Measurements from ENCODE around the gene SSC5D.

SSC5D gene

GRCh38 chr19:55536366-55536765 lies 48.1 kb downstream of the SSC5D start:
- H3K4me1 ChIP-seq (ENCODE audit: control insufficient read depth, insufficient read depth, low read length), result peaks cover 4% of the 10 kb centered on the region
- H3K4me3 ChIP-seq (ENCODE audit: low read depth, low read length), result no peak overlapping the region
- no peak overlapping the region for H3K27ac ChIP-seq (ENCODE audit: low read depth, low read length)
- H3K27me3 ChIP-seq (ENCODE audit: control insufficient read depth, insufficient read depth, low read length), result no peaks in the 10 kb centered on the region
- H3K36me3 ChIP-seq (ENCODE audit: control insufficient read depth, insufficient read depth, low read length), result no peaks in the 10 kb centered on the region
- no peaks in the 10 kb centered on the region for H3K9me3 ChIP-seq (ENCODE audit: control insufficient read depth, insufficient read depth, low read length)
- no peak overlapping the region for H3K9ac ChIP-seq (ENCODE audit: low read depth, low read length)

- Histone ChIP-seq H3K9me3 (ENCODE audit: control insufficient read depth, insufficient read depth, low read length) (no peaks in the 10 kb centered on the region), H3K9ac (ENCODE audit: low read depth, low read length) (no peak within 1 kb of the TSS), H3K4me3 (ENCODE audit: low read depth, low read length) (peak within 1 kb of the TSS; percentile 39; the same call in 1 of the 2 replicates), H3K36me3 (ENCODE audit: control insufficient read depth, insufficient read depth, low read length) (no peaks in the 10 kb centered on the region), H3K27me3 (ENCODE audit: control insufficient read depth, insufficient read depth, low read length) (no peaks in the 10 kb centered on the region), H3K4me1 (ENCODE audit: control insufficient read depth, insufficient read depth, low read length) (peaks cover 4% of the 10 kb centered on the region), H3K27ac (ENCODE audit: low read depth, low read length) (peak within 1 kb of the TSS; percentile 76)
Observed at GRCh38 chr19:55536951-55537740, 48.9 kb downstream of the SSC5D start, which contains the start of gene SBK2. Gene SBK2 (minus strand): TSS chr19:55537133. CDS start chr19:55536294, 839 bp downstream.

GRCh38 chr19:55537741-55538111 lies 49.5 kb downstream of the SSC5D start:
- H3K9ac ChIP-seq (ENCODE audit: low read depth, low read length), result no peak overlapping the region
- H3K9me3 ChIP-seq (ENCODE audit: control insufficient read depth, insufficient read depth, low read length), result no peaks in the 10 kb centered on the region
- H3K36me3 ChIP-seq (ENCODE audit: control insufficient read depth, insufficient read depth, low read length), result no peaks in the 10 kb centered on the region
- H3K4me1 ChIP-seq (ENCODE audit: control insufficient read depth, insufficient read depth, low read length), result peaks cover 4% of the 10 kb centered on the region
- H3K4me3 ChIP-seq (ENCODE audit: low read depth, low read length), result no peak overlapping the region
- no peaks in the 10 kb centered on the region for H3K27me3 ChIP-seq (ENCODE audit: control insufficient read depth, insufficient read depth, low read length)
- H3K27ac ChIP-seq (ENCODE audit: low read depth, low read length), result peak overlapping the region; percentile 76

GRCh38 chr19:55538132-55538531 lies 49.9 kb downstream of the SSC5D start:
- H3K9me3 ChIP-seq (ENCODE audit: control insufficient read depth, insufficient read depth, low read length), result no peaks in the 10 kb centered on the region
- H3K9ac ChIP-seq (ENCODE audit: low read depth, low read length), result no peak overlapping the region
- H3K27me3 ChIP-seq (ENCODE audit: control insufficient read depth, insufficient read depth, low read length), result no peaks in the 10 kb centered on the region
- peaks cover 4% of the 10 kb centered on the region for H3K4me1 ChIP-seq (ENCODE audit: control insufficient read depth, insufficient read depth, low read length)
- peak overlapping the region; percentile 76 for H3K27ac ChIP-seq (ENCODE audit: low read depth, low read length)
- H3K36me3 ChIP-seq (ENCODE audit: control insufficient read depth, insufficient read depth, low read length), result no peaks in the 10 kb centered on the region
- H3K4me3 ChIP-seq (ENCODE audit: low read depth, low read length), result no peak overlapping the region

GRCh38 chr19:55539090-55539984 lies 51.1 kb downstream of the SSC5D start:
- no peaks in the 10 kb centered on the region for H3K36me3 ChIP-seq (ENCODE audit: control insufficient read depth, insufficient read depth, low read length)
- peaks cover 4% of the 10 kb centered on the region for H3K4me1 ChIP-seq (ENCODE audit: control insufficient read depth, insufficient read depth, low read length)
- no peaks in the 10 kb centered on the region for H3K9me3 ChIP-seq (ENCODE audit: control insufficient read depth, insufficient read depth, low read length)
- no peak overlapping the region for H3K9ac ChIP-seq (ENCODE audit: low read depth, low read length)
- no peaks in the 10 kb centered on the region for H3K27me3 ChIP-seq (ENCODE audit: control insufficient read depth, insufficient read depth, low read length)
- no peak overlapping the region for H3K4me3 ChIP-seq (ENCODE audit: low read depth, low read length)
- H3K27ac ChIP-seq (ENCODE audit: low read depth, low read length), result peak overlapping the region; percentile 3

- Histone ChIP-seq H3K27ac (ENCODE audit: low read depth, low read length) (no peak overlapping the region), H3K4me3 (ENCODE audit: low read depth, low read length) (no peak overlapping the region), H3K36me3 (ENCODE audit: control insufficient read depth, insufficient read depth, low read length) (no peaks in the 10 kb centered on the region), H3K27me3 (ENCODE audit: control insufficient read depth, insufficient read depth, low read length) (no peaks in the 10 kb centered on the region), H3K9me3 (ENCODE audit: control insufficient read depth, insufficient read depth, low read length) (no peaks in the 10 kb centered on the region), H3K9ac (ENCODE audit: low read depth, low read length) (no peak overlapping the region), H3K4me1 (ENCODE audit: control insufficient read depth, insufficient read depth, low read length) (peaks cover 4% of the 10 kb centered on the region)
Observed at GRCh38 chr19:55540619-55541018, 52.4 kb downstream of the SSC5D start.

GRCh38 chr19:55541091-55541490 lies 52.9 kb downstream of the SSC5D start:
- no peak overlapping the region for H3K27ac ChIP-seq (ENCODE audit: low read depth, low read length)
- no peaks in the 10 kb centered on the region for H3K36me3 ChIP-seq (ENCODE audit: control insufficient read depth, insufficient read depth, low read length)
- peaks cover 4% of the 10 kb centered on the region for H3K4me1 ChIP-seq (ENCODE audit: control insufficient read depth, insufficient read depth, low read length)
- no peak overlapping the region for H3K9ac ChIP-seq (ENCODE audit: low read depth, low read length)
- H3K9me3 ChIP-seq (ENCODE audit: control insufficient read depth, insufficient read depth, low read length), result no peaks in the 10 kb centered on the region
- H3K4me3 ChIP-seq (ENCODE audit: low read depth, low read length), result no peak overlapping the region
- no peaks in the 10 kb centered on the region for H3K27me3 ChIP-seq (ENCODE audit: control insufficient read depth, insufficient read depth, low read length)

- H3K4me3 ChIP-seq (ENCODE audit: low read depth, low read length), result no peak overlapping the region
- H3K9me3 ChIP-seq (ENCODE audit: control insufficient read depth, insufficient read depth, low read length), result no peaks in the 10 kb centered on the region
- H3K4me1 ChIP-seq (ENCODE audit: control insufficient read depth, insufficient read depth, low read length), result peaks cover 8% of the 10 kb centered on the region
- H3K27me3 ChIP-seq (ENCODE audit: control insufficient read depth, insufficient read depth, low read length), result no peaks in the 10 kb centered on the region
- no peaks in the 10 kb centered on the region for H3K36me3 ChIP-seq (ENCODE audit: control insufficient read depth, insufficient read depth, low read length)
- no peak overlapping the region for H3K9ac ChIP-seq (ENCODE audit: low read depth, low read length)
- H3K27ac ChIP-seq (ENCODE audit: low read depth, low read length), result no peak overlapping the region
Observed at GRCh38 chr19:55542292-55542855, 54.1 kb downstream of the SSC5D start.

GRCh38 chr19:55543567-55543966 lies 55.3 kb downstream of the SSC5D start:
- H3K4me1 ChIP-seq (ENCODE audit: control insufficient read depth, insufficient read depth, low read length), result peaks cover 4% of the 10 kb centered on the region; the same call in 1 of the 2 replicates
- H3K27ac ChIP-seq (ENCODE audit: low read depth, low read length), result no peak overlapping the region
- H3K36me3 ChIP-seq (ENCODE audit: control insufficient read depth, insufficient read depth, low read length), result no peaks in the 10 kb centered on the region
- H3K4me3 ChIP-seq (ENCODE audit: low read depth, low read length), result no peak overlapping the region
- H3K9me3 ChIP-seq (ENCODE audit: control insufficient read depth, insufficient read depth, low read length), result no peaks in the 10 kb centered on the region
- H3K27me3 ChIP-seq (ENCODE audit: control insufficient read depth, insufficient read depth, low read length), result no peaks in the 10 kb centered on the region
- H3K9ac ChIP-seq (ENCODE audit: low read depth, low read length), result no peak overlapping the region

- H3K27ac ChIP-seq (ENCODE audit: low read depth, low read length), result no peak overlapping the region
- peaks cover 4% of the 10 kb centered on the region; the same call in 1 of the 2 replicates for H3K4me1 ChIP-seq (ENCODE audit: control insufficient read depth, insufficient read depth, low read length)
- H3K9me3 ChIP-seq (ENCODE audit: control insufficient read depth, insufficient read depth, low read length), result no peaks in the 10 kb centered on the region
- H3K27me3 ChIP-seq (ENCODE audit: control insufficient read depth, insufficient read depth, low read length), result no peaks in the 10 kb centered on the region
- H3K9ac ChIP-seq (ENCODE audit: low read depth, low read length), result no peak overlapping the region
- H3K4me3 ChIP-seq (ENCODE audit: low read depth, low read length), result no peak overlapping the region
- no peaks in the 10 kb centered on the region for H3K36me3 ChIP-seq (ENCODE audit: control insufficient read depth, insufficient read depth, low read length)
Observed at GRCh38 chr19:55544014-55544413, 55.8 kb downstream of the SSC5D start.
